HFFc6 (cell line): ENCODE measurements around the gene RGS8. TPM values are rescaled to one million over a fixed set of nuclear protein-coding genes. Genes with fewer than 3 reads are reported as not detected.

Experiments used
- DNase-seq: peaks from one replicate; pipeline ENCODE4 v3.0.0-alpha.2; 2018
- H3K27ac Mint-ChIP-seq: 2 replicates; pipeline ENCODE4 v1.8.0; 2020; ENCODE audit warnings: mild to moderate bottlenecking, mixed read lengths
- H3K27me3 Mint-ChIP-seq: 2 replicates; pipeline ENCODE4 v1.8.0; 2021; ENCODE audit warnings: mild to moderate bottlenecking, moderate library complexity, mixed read lengths; ENCODE audit not compliant: insufficient read depth
- H3K36me3 Mint-ChIP-seq: 2 replicates; pipeline ENCODE4 v1.8.0; 2021; ENCODE audit warnings: low read depth, mixed read lengths
- H3K4me1 Mint-ChIP-seq: 2 replicates; pipeline ENCODE4 v1.8.0; 2020; ENCODE audit warnings: low read depth, mixed read lengths
- H3K4me3 Mint-ChIP-seq: 2 replicates; pipeline ENCODE4 v1.8.0; 2020; ENCODE audit warnings: mild to moderate bottlenecking, moderate library complexity, mixed read lengths
- H3K9me3 Mint-ChIP-seq: 2 replicates; pipeline ENCODE4 v1.8.0; 2020; ENCODE audit warnings: mild to moderate bottlenecking, mixed read lengths
- CTCF ChIP-seq: fragments of 200-600 bp; sonication (generic); IDR thresholded peaks from 2 replicates; pipeline ENCODE4 v1.5.0; 2021; ENCODE audit warnings: antibody characterized with exemption, mild to moderate bottlenecking
- total RNA-seq, 6 experiments: library from RNA; stranded (reverse); fragmentation: NEBNext Ultra II Directional; extraction: Animal tissue kit (Norgen Biotek cat#: 25700); gene quantifications; 2 replicates in 1 of 6; 3 replicates in 5 of 6; pipeline ENCODE4 v1.2.3, GENCODE V29; 2021

The RGS8 gene
- total RNA-seq, 6 experiments from 2014 or later = not detected

DNA sequence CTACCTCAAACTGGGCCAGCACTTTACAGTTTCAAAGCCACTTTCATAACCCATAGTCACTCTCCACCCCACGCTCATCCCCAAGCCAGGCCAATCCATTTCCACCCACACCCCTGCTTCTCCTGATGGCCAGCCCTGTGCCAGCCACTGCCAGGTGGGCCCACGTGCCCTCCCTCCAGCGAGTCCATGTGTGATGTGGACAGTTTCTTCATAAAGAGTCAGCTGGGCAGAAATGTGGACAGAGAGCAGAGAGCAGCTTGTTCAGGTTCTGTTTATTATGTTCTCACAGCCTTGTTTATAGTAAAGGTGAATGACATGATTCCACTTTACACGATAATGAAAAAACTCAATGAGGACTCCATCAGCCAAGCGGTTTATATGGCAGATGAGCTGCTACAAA lies 42.8 kb downstream of the RGS8 start:
- no peak overlapping the region for H3K4me3 Mint-ChIP-seq
- peaks cover 12% of the 10 kb centered on the region for H3K27me3 Mint-ChIP-seq
- H3K36me3 Mint-ChIP-seq = no peaks in the 10 kb centered on the region; the same call in 1 of the 2 replicates
- no peak for TF ChIP-seq CTCF
- no peak for DNase-seq
- H3K27ac Mint-ChIP-seq = no peak overlapping the region
- H3K4me1 Mint-ChIP-seq = peaks cover 7% of the 10 kb centered on the region; the same call in 1 of the 2 replicates
- H3K9me3 Mint-ChIP-seq = no peaks in the 10 kb centered on the region

DNA sequence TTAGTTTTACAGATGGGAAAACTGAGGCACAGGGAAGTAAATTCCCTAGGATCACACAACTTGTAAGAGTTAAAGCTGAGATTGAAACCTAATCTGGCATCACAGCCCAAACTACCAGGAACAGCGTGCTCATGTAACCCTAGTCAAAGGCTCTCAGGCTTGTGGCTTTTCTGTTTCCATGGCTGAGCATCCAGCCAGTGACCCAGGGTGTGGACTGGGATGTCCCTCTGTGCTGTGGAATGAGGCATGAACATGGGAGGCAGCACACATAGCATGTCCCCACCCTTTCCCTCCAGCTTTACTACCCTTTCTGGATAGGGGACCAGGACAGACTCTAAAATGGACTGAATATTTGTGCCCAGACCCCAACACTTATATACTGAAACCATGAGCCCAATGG lies 45.1 kb downstream of the RGS8 start:
- no peak overlapping the region for H3K4me3 Mint-ChIP-seq

GRCh38 chr1:182637769-182638168 lies 46.6 kb downstream of the RGS8 start:
- Mint-ChIP-seq H3K27ac (no peak overlapping the region), H3K4me1 (no peaks in the 10 kb centered on the region), H3K4me3 (no peak overlapping the region), H3K27me3 (peaks cover 11% of the 10 kb centered on the region), H3K36me3 (no peaks in the 10 kb centered on the region), H3K9me3 (no peaks in the 10 kb centered on the region)
- TF ChIP-seq CTCF = no peak
- no peak for DNase-seq

More for the DNA sequence above, 45.1 kb downstream of the RGS8 start:
- Mint-ChIP-seq H3K4me1 (peaks cover 7% of the 10 kb centered on the region; the same call in 1 of the 2 replicates), H3K9me3 (no peaks in the 10 kb centered on the region), H3K36me3 (no peaks in the 10 kb centered on the region; the same call in 1 of the 2 replicates), H3K27ac (no peak overlapping the region), H3K27me3 (peaks cover 16% of the 10 kb centered on the region)
- TF ChIP-seq CTCF = no peak
- no peak for DNase-seq

DNA sequence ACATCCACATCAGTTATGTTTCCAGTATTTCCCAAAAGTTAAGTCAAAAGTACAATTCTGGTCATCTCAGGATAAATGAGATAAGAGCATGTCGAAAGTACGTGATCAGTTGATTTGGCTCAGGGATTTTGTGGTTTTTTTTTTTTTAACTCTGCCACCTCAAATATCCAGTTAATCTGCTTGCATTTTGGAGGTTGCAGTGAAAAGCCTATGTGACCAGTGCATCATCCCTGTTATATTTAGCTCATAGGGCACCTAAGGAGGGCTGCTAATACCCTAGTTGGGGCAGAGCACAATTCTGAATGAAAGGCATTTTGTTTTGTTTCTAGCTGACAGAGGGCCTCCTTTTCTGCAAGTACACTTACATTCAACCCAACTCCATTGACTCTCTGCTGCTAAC lies 48.5 kb downstream of the RGS8 start:
- no peak overlapping the region for H3K27ac Mint-ChIP-seq
- no peaks in the 10 kb centered on the region for H3K9me3 Mint-ChIP-seq
- peaks cover 14% of the 10 kb centered on the region for H3K27me3 Mint-ChIP-seq
- no peak for DNase-seq
- no peak for TF ChIP-seq CTCF
- no peaks in the 10 kb centered on the region for H3K36me3 Mint-ChIP-seq
- peaks cover 3% of the 10 kb centered on the region for H3K4me1 Mint-ChIP-seq
- H3K4me3 Mint-ChIP-seq = no peak overlapping the region

Other genes with a start within 250 kb of the RGS8 start
- not detected for gene RGSL1, start 234.4 kb downstream of the RGS8 start, total RNA-seq
- 1 to 10 TPM; 3.6 to 4.1 (median 3.8) TPM for gene RNASEL, start 95.3 kb downstream of the RGS8 start, total RNA-seq
- gene RGS16, start 80.2 kb downstream of the RGS8 start, total RNA-seq = under 1 TPM; 0.31 to 0.59 (median 0.39) TPM
- 1 to 10 TPM; 1.2 to 2.0 (median 1.5) TPM for gene NPL, start 105.2 kb upstream of the RGS8 start, total RNA-seq
- 100 to 1,000 TPM; 141 to 176 (median 170) TPM for gene DHX9, start 154.8 kb upstream of the RGS8 start, total RNA-seq